Right atrium auricular region (tissue), 2 donors: Measurements from ENCODE around the gene TCEAL6. TPM values are rescaled to one million over a fixed set of nuclear protein-coding genes. Genes with fewer than 3 reads are reported as not detected.
"Not testable (repeated sequence)": the region's sequence is repeated elsewhere in the genome, so short reads cannot be mapped to it uniquely, and the experiment has no call there.

Experiments used
- DNase-seq: peaks from one replicate; pipeline ENCODE4 v3.0.0-alpha.2; 2019; ENCODE audit warnings: low spot score
- H3K27ac ChIP-seq, 2 donors: fragments of 200-600 bp; sonication (generic); 1 replicate in 1 of 2; 2 replicates in 1 of 2; pipeline ENCODE4 v1.5.1; 2016 to 2019
- H3K27me3 ChIP-seq, 2 donors: fragments of 200-600 bp; sonication (generic); one replicate each; pipeline versions ENCODE4 v1.5.1 to v1.6.0; 2017 to 2019
- H3K36me3 ChIP-seq: fragments of 200-600 bp; sonication (generic); one replicate; pipeline ENCODE4 v1.5.1; 2016
- H3K4me1 ChIP-seq, 2 donors: fragments of 200-600 bp; sonication (generic); one replicate each; pipeline versions ENCODE4 v1.5.1 to v1.6.0; 2017 to 2019
- H3K4me3 ChIP-seq, 2 donors: fragments of 200-600 bp; sonication (generic); 1 replicate in 1 of 2; 2 replicates in 1 of 2; pipeline ENCODE4 v1.5.1; 2017 to 2019; ENCODE audit warnings: mild to moderate bottlenecking in 1 of 2, moderate library complexity in 1 of 2
- H3K9me3 ChIP-seq, 2 donors: fragments of 200-600 bp; sonication (generic); one replicate each; pipeline ENCODE4 v1.5.1; 2019
- total RNA-seq, 2 donors: library from RNA; depleted of rRNA; stranded (reverse); fragments of >200 nt; gene quantifications; one replicate each; pipeline ENCODE4 v1.1.0, GENCODE V29; 2016
- TF ChIP-seq, protein P1 (sequence below), 2 donors: fragments of 200-600 bp; sonication (generic); IDR thresholded peaks; one replicate each; pipeline ENCODE4 v1.5.1; 2019; ENCODE audit warnings: antibody characterized with exemption in 2 of 2

Gene TCEAL6
- total RNA-seq, 2 donors from 2014 or later = 1.1 TPM; not detected in 1

DNA sequence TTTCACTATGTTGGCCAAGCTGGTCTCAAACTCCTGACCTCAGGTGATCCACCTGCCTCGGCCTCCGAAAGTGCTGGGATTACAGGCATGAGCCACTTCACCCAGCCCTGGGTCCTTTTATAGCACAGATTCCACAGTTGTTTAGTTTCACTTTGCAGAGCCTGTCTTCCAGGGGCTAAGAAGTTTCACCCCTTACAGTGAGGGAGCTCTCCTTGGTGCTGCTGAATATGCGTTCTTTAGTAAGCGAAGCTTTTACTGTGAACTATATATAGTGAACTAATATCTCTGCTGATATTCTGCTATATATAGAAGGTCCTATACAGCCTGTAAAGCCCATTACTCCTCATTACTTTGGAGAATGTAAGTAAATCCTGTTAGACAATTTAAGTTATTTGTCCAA is 4.2 kb downstream of the TCEAL6 start:
- Histone ChIP-seq H3K36me3 (no peaks in the 10 kb centered on the region), H3K4me3 (no peak overlapping the region), H3K4me1 (no peaks in the 10 kb centered on the region), H3K9me3 (no peaks in the 10 kb centered on the region), H3K27ac (no peak overlapping the region), H3K27me3 (no peaks in the 10 kb centered on the region)
- TF ChIP-seq, protein P1, sequence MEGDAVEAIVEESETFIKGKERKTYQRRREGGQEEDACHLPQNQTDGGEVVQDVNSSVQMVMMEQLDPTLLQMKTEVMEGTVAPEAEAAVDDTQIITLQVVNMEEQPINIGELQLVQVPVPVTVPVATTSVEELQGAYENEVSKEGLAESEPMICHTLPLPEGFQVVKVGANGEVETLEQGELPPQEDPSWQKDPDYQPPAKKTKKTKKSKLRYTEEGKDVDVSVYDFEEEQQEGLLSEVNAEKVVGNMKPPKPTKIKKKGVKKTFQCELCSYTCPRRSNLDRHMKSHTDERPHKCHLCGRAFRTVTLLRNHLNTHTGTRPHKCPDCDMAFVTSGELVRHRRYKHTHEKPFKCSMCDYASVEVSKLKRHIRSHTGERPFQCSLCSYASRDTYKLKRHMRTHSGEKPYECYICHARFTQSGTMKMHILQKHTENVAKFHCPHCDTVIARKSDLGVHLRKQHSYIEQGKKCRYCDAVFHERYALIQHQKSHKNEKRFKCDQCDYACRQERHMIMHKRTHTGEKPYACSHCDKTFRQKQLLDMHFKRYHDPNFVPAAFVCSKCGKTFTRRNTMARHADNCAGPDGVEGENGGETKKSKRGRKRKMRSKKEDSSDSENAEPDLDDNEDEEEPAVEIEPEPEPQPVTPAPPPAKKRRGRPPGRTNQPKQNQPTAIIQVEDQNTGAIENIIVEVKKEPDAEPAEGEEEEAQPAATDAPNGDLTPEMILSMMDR (IDR thresholded peaks at IDR 0.05) = no peak
- DNase-seq = no peak

DNA sequence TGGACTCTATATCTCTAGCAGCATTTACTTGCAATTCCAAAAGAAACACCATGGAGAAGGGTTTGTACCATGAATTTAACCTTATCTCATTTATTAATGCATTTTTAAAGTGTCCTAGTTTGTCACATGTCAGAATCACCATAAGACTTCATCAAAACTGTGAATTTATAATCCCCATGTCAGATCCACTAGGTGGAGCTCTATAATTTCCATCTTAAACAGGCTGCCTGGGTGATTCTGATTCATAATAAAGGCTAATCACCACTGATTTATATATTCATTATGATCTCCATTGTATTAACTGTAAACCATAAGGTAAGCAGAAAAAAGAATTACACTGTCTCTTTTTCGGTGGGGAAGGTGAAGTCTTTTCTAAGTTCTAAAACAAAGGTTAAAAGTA is 12.8 kb downstream of the TCEAL6 start:
- Histone ChIP-seq H3K36me3 (no peaks in the 10 kb centered on the region), H3K27ac (no peak overlapping the region), H3K9me3 (no peaks in the 10 kb centered on the region), H3K4me1 (no peaks in the 10 kb centered on the region), H3K27me3 (no peaks in the 10 kb centered on the region), H3K4me3 (no peak overlapping the region)
- DNase-seq = no peak
- TF ChIP-seq, protein P1 (IDR thresholded peaks at IDR 0.05) = peak in 1 of 2 donors; percentile 42

DNA sequence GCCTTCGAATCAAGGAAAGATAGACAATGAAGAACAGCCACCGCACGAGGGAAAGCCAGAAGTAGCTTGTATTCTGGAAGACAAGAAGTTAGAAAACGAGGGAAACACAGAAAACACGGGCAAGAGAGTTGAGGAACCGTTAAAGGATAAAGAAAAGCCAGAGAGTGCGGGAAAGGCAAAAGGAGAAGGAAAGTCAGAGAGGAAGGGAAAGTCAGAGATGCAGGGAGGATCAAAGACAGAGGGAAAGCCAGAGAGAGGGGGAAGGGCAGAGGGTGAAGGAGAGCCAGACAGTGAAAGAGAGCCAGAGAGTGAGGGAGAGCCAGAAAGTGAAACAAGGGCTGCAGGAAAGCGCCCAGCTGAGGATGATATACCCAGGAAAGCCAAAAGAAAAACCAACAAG is 15.4 kb downstream of the TCEAL6 start:
- no peak overlapping the region for H3K4me3 ChIP-seq
- no peaks in the 10 kb centered on the region for H3K9me3 ChIP-seq
- no peak for DNase-seq
- no peaks in the 10 kb centered on the region for H3K4me1 ChIP-seq
- TF ChIP-seq, protein P1 (IDR thresholded peaks at IDR 0.05) = no peak
- H3K27me3 ChIP-seq = no peaks in the 10 kb centered on the region
- no peaks in the 10 kb centered on the region for H3K36me3 ChIP-seq
- H3K27ac ChIP-seq = no peak overlapping the region

DNA sequence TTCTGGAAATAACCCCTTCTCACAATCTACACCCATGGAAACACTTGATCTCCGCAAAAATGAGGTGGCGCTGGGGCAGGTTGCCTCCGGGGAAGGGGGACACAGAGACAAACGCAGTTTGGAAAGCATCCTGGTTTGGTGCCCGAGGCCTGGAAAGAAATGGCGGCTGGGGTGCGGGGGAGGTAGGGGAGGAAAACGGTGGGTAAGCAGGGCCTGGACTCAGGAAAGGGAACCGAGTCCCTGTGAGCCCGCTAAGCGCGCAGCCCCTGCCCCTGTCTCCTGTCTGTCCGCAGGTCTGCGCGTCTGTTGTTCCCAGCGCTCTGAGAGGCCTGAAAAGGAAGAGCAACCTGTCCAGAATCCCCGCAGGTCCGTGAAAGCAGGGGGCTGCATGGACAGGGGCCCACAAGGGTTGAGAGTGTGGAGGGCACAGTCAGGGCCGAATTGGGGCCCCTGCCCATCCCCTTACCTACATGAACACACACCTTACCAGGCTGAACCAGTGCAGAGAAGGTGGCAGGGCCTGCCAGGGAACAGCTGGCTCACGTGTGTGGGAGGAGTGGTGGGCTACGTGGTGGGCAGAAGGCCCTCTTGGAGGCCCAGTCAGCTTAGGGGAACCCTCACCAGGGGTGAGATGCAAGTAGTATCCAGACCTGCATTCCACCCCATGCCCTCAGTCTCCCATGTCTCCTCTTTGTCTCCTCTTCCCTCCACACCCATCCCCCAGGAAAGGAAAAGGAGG is 16.0 kb downstream of the TCEAL6 start:
- H3K27me3 ChIP-seq, H3K36me3 ChIP-seq, H3K27ac ChIP-seq, H3K4me1 ChIP-seq, H3K9me3 ChIP-seq, DNase-seq: not testable (repeated sequence)
- H3K4me3 ChIP-seq = peak overlapping the region in 1 of 2 donors; percentile 28

DNA sequence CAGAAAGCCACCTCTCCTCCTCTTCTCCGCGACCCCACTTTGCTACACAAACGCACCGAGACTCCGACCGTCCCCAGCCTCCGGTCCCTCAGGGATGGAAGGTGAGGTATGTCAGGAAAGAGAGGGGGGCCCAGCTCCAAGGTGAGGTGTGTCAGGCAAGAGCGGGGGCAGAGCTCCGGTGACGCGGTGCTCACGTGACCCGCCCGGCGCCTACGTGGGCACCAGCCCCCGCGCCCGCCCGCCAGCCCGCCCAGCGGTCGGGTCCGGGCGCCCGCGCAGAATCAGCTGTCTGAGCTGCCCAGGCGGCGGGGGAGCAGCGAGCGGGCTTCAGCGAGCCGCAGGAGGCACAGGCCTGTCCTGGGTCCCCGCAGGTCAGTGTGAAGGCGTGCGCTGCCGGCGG is 16.8 kb downstream of the TCEAL6 start, which contains the start of gene TCEAL2:
TCEAL2 (plus strand) TSS at position 244 of the 400 bp plus-strand sequence. CDS start 1,152 bp downstream, outside the sequence.
- not testable (repeated sequence) for H3K27ac ChIP-seq, DNase-seq, H3K27me3 ChIP-seq, H3K36me3 ChIP-seq, H3K9me3 ChIP-seq, H3K4me1 ChIP-seq
- H3K4me3 ChIP-seq = peak within 1 kb of the TSS in 1 of 2 donors; percentile 28

DNA sequence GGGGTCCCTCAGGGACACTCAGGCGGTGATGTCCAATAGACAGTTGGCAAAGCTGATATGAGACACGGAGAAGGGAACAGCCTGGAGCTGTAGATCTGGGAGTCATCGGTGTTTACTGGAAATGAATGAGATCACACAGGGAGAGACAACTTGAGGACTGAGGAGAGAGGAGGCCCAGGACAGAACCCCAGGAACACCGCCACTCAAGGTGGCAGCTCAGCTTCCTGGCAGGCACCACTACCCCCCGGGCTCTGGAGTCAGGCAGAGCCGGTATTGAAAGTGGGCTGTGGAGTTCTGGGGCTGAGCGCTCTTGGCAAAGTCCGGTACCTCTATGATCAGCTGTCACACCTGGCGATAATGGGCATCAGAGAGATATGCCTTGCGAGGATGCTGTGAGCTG is 17.3 kb downstream of the TCEAL6 start:
- not testable (repeated sequence) for H3K9me3 ChIP-seq, DNase-seq, H3K4me1 ChIP-seq, H3K27ac ChIP-seq, H3K36me3 ChIP-seq, H3K27me3 ChIP-seq
- H3K4me3 ChIP-seq = peak overlapping the region in 1 of 2 donors; percentile 28

DNA sequence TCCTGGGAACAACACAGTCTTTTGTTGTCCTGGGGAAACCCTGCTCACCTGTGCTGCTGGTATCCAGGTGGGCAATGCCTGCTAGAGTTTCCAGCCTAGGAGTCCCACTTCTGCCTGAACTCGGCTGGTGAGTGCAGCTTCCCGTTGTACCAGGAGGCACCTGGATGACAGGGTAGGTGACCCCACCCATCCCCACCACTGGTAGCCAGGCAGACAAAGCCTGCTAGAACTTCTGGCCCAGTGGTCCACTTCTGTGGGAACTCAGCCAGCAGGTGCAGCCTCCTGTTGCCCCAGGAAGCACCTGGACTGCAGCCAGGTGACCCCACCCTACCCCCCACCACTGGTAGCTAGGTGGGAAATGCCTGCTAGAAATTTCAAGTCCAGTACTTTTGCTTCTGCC is 26.5 kb downstream of the TCEAL6 start:
- H3K4me3 ChIP-seq = no peak overlapping the region
- no peak overlapping the region for H3K27ac ChIP-seq

More for the DNA sequence above, 26.5 kb downstream of the TCEAL6 start:
- no peak for DNase-seq
- TF ChIP-seq, protein P1 (IDR thresholded peaks at IDR 0.05) = no peak
- Histone ChIP-seq H3K9me3 (peaks cover 0 to 11% of the 10 kb centered on the region in 2 donors), H3K4me1 (no peaks in the 10 kb centered on the region), H3K27me3 (no peaks in the 10 kb centered on the region), H3K36me3 (no peaks in the 10 kb centered on the region)
